ENCODE data around the gene CHST1.
A peak's percentile ranks its signal among the peaks of the same experiment; 100 is the strongest.

CHST1 gene

GRCh38 chr11:45665206-45665932, at the start of gene CHST1:
Gene CHST1 (minus strand): TSS chr11:45665622. CDS start chr11:45650923, 14,699 bp downstream.
- TF ChIP-seq POLR2A (IDR thresholded peaks at IDR 0.05; ENCODE audit: low read depth, low read length): no peak; the same call in 1 of the 2 replicates
- DNase-seq (ENCODE audit: insufficient read length, low spot score) (peak; percentile 63), FAIRE-seq (no peak)

- DNase-seq (ENCODE audit: insufficient read length, low spot score): no peak
Measured at GRCh38 chr11:45713573-45713972, 48.2 kb upstream of the CHST1 start.

GRCh38 chr11:45710561-45710960, 45.1 kb upstream of the CHST1 start:
- FAIRE-seq (no peak), DNase-seq (ENCODE audit: insufficient read length, low spot score) (no peak)
- no peak for TF ChIP-seq POLR2A (IDR thresholded peaks at IDR 0.05; ENCODE audit: low read depth, low read length)

More at GRCh38 chr11:45713573-45713972, 48.2 kb upstream of the CHST1 start:
- no peak for TF ChIP-seq POLR2A (IDR thresholded peaks at IDR 0.05; ENCODE audit: low read depth, low read length)
- FAIRE-seq: no peak

- no peak for FAIRE-seq
- DNase-seq (ENCODE audit: insufficient read length, low spot score): no peak
- no peak for TF ChIP-seq POLR2A (IDR thresholded peaks at IDR 0.05; ENCODE audit: low read depth, low read length)
Measured at GRCh38 chr11:45708887-45709663, 43.7 kb upstream of the CHST1 start.

- DNase-seq (ENCODE audit: insufficient read length, low spot score) (no peak), FAIRE-seq (no peak)
- no peak for TF ChIP-seq POLR2A (IDR thresholded peaks at IDR 0.05; ENCODE audit: low read depth, low read length)
Measured at GRCh38 chr11:45704635-45705034, 39.2 kb upstream of the CHST1 start.

- DNase-seq (ENCODE audit: insufficient read length, low spot score) (no peak), FAIRE-seq (no peak)
- TF ChIP-seq POLR2A (IDR thresholded peaks at IDR 0.05; ENCODE audit: low read depth, low read length): no peak
Measured at GRCh38 chr11:45704133-45704532, 38.7 kb upstream of the CHST1 start.

- TF ChIP-seq POLR2A (IDR thresholded peaks at IDR 0.05; ENCODE audit: low read depth, low read length): no peak
- FAIRE-seq: no peak
- DNase-seq (ENCODE audit: insufficient read length, low spot score): no peak
Measured at GRCh38 chr11:45702511-45702910, 37.1 kb upstream of the CHST1 start.

GRCh38 chr11:45698777-45699497, 33.5 kb upstream of the CHST1 start:
- TF ChIP-seq POLR2A (IDR thresholded peaks at IDR 0.05; ENCODE audit: low read depth, low read length): no peak
- FAIRE-seq: no peak
- DNase-seq (ENCODE audit: insufficient read length, low spot score): no peak

GRCh38 chr11:45692808-45693453, 27.5 kb upstream of the CHST1 start:
- TF ChIP-seq POLR2A (IDR thresholded peaks at IDR 0.05; ENCODE audit: low read depth, low read length): no peak
- DNase-seq (ENCODE audit: insufficient read length, low spot score): no peak
- no peak for FAIRE-seq

GRCh38 chr11:45688472-45689033, 23.1 kb upstream of the CHST1 start:
- no peak for TF ChIP-seq POLR2A (IDR thresholded peaks at IDR 0.05; ENCODE audit: low read depth, low read length)
- DNase-seq (ENCODE audit: insufficient read length, low spot score) (no peak), FAIRE-seq (no peak)

GRCh38 chr11:45687836-45688235, 22.4 kb upstream of the CHST1 start:
- DNase-seq (ENCODE audit: insufficient read length, low spot score): no peak
- no peak for TF ChIP-seq POLR2A (IDR thresholded peaks at IDR 0.05; ENCODE audit: low read depth, low read length)
- no peak for FAIRE-seq

- FAIRE-seq (no peak), DNase-seq (ENCODE audit: insufficient read length, low spot score) (no peak)
- TF ChIP-seq POLR2A (IDR thresholded peaks at IDR 0.05; ENCODE audit: low read depth, low read length): no peak
Measured at GRCh38 chr11:45685964-45686537, 20.6 kb upstream of the CHST1 start.

GRCh38 chr11:45684440-45684839, 19.0 kb upstream of the CHST1 start:
- TF ChIP-seq POLR2A (IDR thresholded peaks at IDR 0.05; ENCODE audit: low read depth, low read length): no peak
- FAIRE-seq: no peak

More at GRCh38 chr11:45684440-45684839, 19.0 kb upstream of the CHST1 start:
- DNase-seq (ENCODE audit: insufficient read length, low spot score): no peak

Measured in H54 (cell line).